Cardiac muscle cell (in vitro differentiated cells and primary cell): ENCODE data around the gene SIN3B. TPM values are rescaled to one million over a fixed set of nuclear protein-coding genes. Genes with fewer than 3 reads are reported as not detected.

ENCODE experiments used
- DNase-seq, 2 donors: peaks; one replicate each; pipeline versions ENCODE4 v3.0.0 to v3.0.0-alpha.2; 2010 to 2017; ENCODE audit warnings: low read depth in 1 of 2, low spot score in 1 of 2
- H3K27ac ChIP-seq: fragments of 200-600 bp; sonication (generic); 2 replicates; pipeline ENCODE4 v1.5.1; 2016
- H3K27me3 ChIP-seq: fragments of 200-600 bp; sonication (generic); 2 replicates; pipeline ENCODE4 v1.6.0; 2016; ENCODE audit warnings: control low read depth
- H3K36me3 ChIP-seq: fragments of 200-600 bp; sonication (generic); 2 replicates; pipeline ENCODE4 v1.5.1; 2016; ENCODE audit warnings: control low read depth
- H3K4me1 ChIP-seq: fragments of 200-600 bp; sonication (generic); 2 replicates; pipeline ENCODE4 v1.8.1; 2017; ENCODE audit warnings: low read depth, mild to moderate bottlenecking, mixed run types
- H3K4me3 ChIP-seq: fragments of 200-600 bp; sonication (generic); 2 replicates; pipeline ENCODE4 v1.5.1; 2016; ENCODE audit warnings: mild to moderate bottlenecking
- H3K9me3 ChIP-seq: fragments of 200-600 bp; sonication (generic); 2 replicates; pipeline ENCODE4 v1.5.1; 2017; ENCODE audit warnings: low read depth, mild to moderate bottlenecking, control low read depth
- polyA plus RNA-seq: library from polyadenylated mRNA; unstranded; fragments of >200 nt; fragmentation: Nextera tagmentation; extraction: Ambion mirVana; gene quantifications from 2 replicates; pipeline ENCODE4 v1.2.1, GENCODE V29; 2016
- total RNA-seq: library from RNA; depleted of rRNA; stranded (reverse); fragments of >200 nt; gene quantifications from 2 replicates; pipeline ENCODE4 v1.2.3, GENCODE V29; 2016
- TF ChIP-seq, protein P1 (sequence below): IDR thresholded peaks from 2 replicates; pipeline ENCODE4 v1.5.1; 2012; ENCODE audit warnings: low read depth, mild to moderate bottlenecking, low read length

The SIN3B gene
- total and polyA plus RNA-seq, 2 experiments from 2014 or later: 37.1 to 75.3 TPM

DNA sequence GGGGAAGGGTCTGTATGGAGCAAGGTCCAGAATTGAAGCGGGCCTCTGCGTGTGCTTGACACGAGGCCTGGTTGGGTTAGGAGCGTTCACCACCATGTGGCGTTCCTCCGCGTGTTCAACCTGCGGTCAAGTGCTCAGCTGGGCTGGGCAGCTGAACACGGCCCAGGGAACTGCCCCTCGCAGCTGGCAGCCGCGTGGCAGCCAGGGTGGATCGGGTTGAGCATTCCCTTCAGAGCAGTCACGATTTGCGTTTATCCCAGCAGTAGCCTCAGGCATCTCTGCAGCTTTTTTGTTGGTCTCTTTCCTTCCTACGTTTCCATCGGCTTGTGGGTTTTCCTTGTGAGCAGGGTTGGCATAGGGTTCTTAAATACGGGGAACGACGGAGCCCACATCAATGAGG, 30.9 kb downstream of the SIN3B start:
- Histone ChIP-seq H3K9me3 (no peaks in the 10 kb centered on the region), H3K27ac (no peak overlapping the region), H3K36me3 (peaks cover 18% of the 10 kb centered on the region)

DNA sequence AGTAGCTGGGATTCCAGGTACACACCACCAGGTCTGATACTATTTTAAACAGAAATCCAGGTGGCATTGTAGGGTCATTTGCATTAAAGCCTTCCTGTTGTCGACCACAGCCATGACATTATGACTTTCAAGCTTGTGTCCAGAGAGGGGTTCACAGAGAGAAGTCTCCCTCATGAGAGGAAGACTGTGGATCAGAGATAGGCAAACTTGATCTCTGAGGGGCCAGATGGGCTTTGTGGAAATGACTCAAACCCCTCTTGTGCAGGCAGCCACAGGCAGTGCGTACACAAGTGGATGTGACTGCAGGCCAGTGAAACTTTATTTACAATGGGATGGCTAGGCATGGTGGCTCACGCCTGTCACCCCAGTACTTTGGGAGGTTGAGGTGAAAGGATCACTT, 31.8 kb downstream of the SIN3B start:
- peaks cover 25% of the 10 kb centered on the region for H3K36me3 ChIP-seq
- H3K4me1 ChIP-seq: no peaks in the 10 kb centered on the region
- H3K9me3 ChIP-seq: no peaks in the 10 kb centered on the region
- no peak overlapping the region for H3K27ac ChIP-seq
- no peak overlapping the region for H3K4me3 ChIP-seq
- no peaks in the 10 kb centered on the region for H3K27me3 ChIP-seq
- TF ChIP-seq, protein P1, sequence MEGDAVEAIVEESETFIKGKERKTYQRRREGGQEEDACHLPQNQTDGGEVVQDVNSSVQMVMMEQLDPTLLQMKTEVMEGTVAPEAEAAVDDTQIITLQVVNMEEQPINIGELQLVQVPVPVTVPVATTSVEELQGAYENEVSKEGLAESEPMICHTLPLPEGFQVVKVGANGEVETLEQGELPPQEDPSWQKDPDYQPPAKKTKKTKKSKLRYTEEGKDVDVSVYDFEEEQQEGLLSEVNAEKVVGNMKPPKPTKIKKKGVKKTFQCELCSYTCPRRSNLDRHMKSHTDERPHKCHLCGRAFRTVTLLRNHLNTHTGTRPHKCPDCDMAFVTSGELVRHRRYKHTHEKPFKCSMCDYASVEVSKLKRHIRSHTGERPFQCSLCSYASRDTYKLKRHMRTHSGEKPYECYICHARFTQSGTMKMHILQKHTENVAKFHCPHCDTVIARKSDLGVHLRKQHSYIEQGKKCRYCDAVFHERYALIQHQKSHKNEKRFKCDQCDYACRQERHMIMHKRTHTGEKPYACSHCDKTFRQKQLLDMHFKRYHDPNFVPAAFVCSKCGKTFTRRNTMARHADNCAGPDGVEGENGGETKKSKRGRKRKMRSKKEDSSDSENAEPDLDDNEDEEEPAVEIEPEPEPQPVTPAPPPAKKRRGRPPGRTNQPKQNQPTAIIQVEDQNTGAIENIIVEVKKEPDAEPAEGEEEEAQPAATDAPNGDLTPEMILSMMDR: no peak
- DNase-seq: no peak

More for the DNA sequence above, 30.9 kb downstream of the SIN3B start:
- Histone ChIP-seq H3K27me3 (no peaks in the 10 kb centered on the region), H3K4me3 (no peak overlapping the region), H3K4me1 (no peaks in the 10 kb centered on the region)
- no peak for DNase-seq
- TF ChIP-seq, protein P1: no peak

- H3K27ac ChIP-seq: no peak overlapping the region
- TF ChIP-seq, protein P1: no peak
- H3K27me3 ChIP-seq: no peaks in the 10 kb centered on the region
- no peaks in the 10 kb centered on the region for H3K9me3 ChIP-seq
- DNase-seq: no peak
- peaks cover 29% of the 10 kb centered on the region for H3K36me3 ChIP-seq
- H3K4me3 ChIP-seq: no peak overlapping the region
- no peaks in the 10 kb centered on the region for H3K4me1 ChIP-seq
These were observed 32.6 kb downstream of the SIN3B start for GRCh38 chr19:16861834-16862233.

GRCh38 chr19:16862826-16863415, 33.7 kb downstream of the SIN3B start:
- Histone ChIP-seq H3K27ac (no peak overlapping the region), H3K9me3 (no peaks in the 10 kb centered on the region), H3K4me3 (no peak overlapping the region), H3K4me1 (no peaks in the 10 kb centered on the region), H3K36me3 (peaks cover 39% of the 10 kb centered on the region), H3K27me3 (no peaks in the 10 kb centered on the region)
- no peak for DNase-seq
- TF ChIP-seq, protein P1: no peak

- Histone ChIP-seq H3K36me3 (peaks cover 49% of the 10 kb centered on the region), H3K27ac (no peak overlapping the region), H3K4me1 (no peaks in the 10 kb centered on the region), H3K4me3 (no peak overlapping the region), H3K9me3 (no peaks in the 10 kb centered on the region), H3K27me3 (no peaks in the 10 kb centered on the region)
- DNase-seq: no peak
- TF ChIP-seq, protein P1: no peak
These were observed 38.0 kb downstream of the SIN3B start for GRCh38 chr19:16867211-16867610.
